Thyroid gland (tissue), 4 donors: ENCODE data around the gene KCNJ9.

Experiments used
- CTCF ChIP-seq, 6 experiments: fragments of 200-600 bp in 3 of 6; fragments of 450-650 bp in 3 of 6; sonication (generic) in 3 of 6; IDR thresholded peaks; one replicate each; pipeline ENCODE4 v1.5.1; 2016 to 2019; ENCODE audit warnings: antibody characterized with exemption in 6 of 6, mild to moderate bottlenecking in 2 of 6, inconsistent platforms in 1 of 6, moderate library complexity in 1 of 6
- POLR2A ChIP-seq, 2 donors: fragments of 450-650 bp; IDR thresholded peaks; one replicate each; pipeline ENCODE4 v1.6.1; 2017; ENCODE audit warnings: antibody characterized with exemption in 2 of 2, mild to moderate bottlenecking in 2 of 2, moderate library complexity in 1 of 2

GRCh38 chr1:160061369-160062229 lies 19.7 kb upstream of the KCNJ9 start:
- TF ChIP-seq CTCF (IDR thresholded peaks at IDR 0.05) (no peak), POLR2A (IDR thresholded peaks at IDR 0.05) (no peak)
